Transverse colon (tissue), 4 donors: ENCODE results near the gene RHOH.

Experiments used
- CTCF ChIP-seq, 5 experiments: fragments of 200-600 bp in 3 of 5; fragments of 450-650 bp in 2 of 5; sonication (generic) in 3 of 5; IDR thresholded peaks; 1 replicate in 2 of 5; 2 replicates in 3 of 5; pipeline ENCODE4 v1.5.1; 2016 to 2017; ENCODE audit warnings: antibody characterized with exemption in 5 of 5, inconsistent platforms in 3 of 5, mild to moderate bottlenecking in 2 of 5, moderate library complexity in 1 of 5
- POLR2A ChIP-seq: fragments of 450-650 bp; IDR thresholded peaks from one replicate; pipeline ENCODE4 v1.6.1; 2016; ENCODE audit warnings: antibody characterized with exemption, mild to moderate bottlenecking, moderate library complexity
- POLR2AphosphoS5 ChIP-seq, 3 donors: sonication (generic); formaldehyde crosslinking; IDR thresholded peaks; one replicate each; pipeline ENCODE4 v1.6.1; 2016; ENCODE audit warnings: antibody characterized with exemption in 3 of 3

- TF ChIP-seq POLR2A (no peak), CTCF (IDR thresholded peaks at IDR 0.05) (no peak), POLR2AphosphoS5 (IDR thresholded peaks at IDR 0.05) (no peak)
These were observed 61.8 kb downstream of the RHOH start for GRCh38 chr4:40258627-40259026.
